Measurements from ENCODE around the gene FAM83B.

- TF ChIP-seq POLR2A (IDR thresholded peaks at IDR 0.05) (no peak), CTCF (IDR thresholded peaks at IDR 0.05) (no peak)
Observed at GRCh38 chr6:54892831-54893230, 46.3 kb downstream of the FAM83B start.

Measured in esophagus squamous epithelium (tissue), 4 donors.